Measurements from ENCODE around the gene SEMA3F. TPM values are rescaled to one million over a fixed set of nuclear protein-coding genes. Genes with fewer than 3 reads are reported as not detected.

SEMA3F gene
- total and polyA plus RNA-seq, 5 experiments from 2014 or later: not detected

DNA sequence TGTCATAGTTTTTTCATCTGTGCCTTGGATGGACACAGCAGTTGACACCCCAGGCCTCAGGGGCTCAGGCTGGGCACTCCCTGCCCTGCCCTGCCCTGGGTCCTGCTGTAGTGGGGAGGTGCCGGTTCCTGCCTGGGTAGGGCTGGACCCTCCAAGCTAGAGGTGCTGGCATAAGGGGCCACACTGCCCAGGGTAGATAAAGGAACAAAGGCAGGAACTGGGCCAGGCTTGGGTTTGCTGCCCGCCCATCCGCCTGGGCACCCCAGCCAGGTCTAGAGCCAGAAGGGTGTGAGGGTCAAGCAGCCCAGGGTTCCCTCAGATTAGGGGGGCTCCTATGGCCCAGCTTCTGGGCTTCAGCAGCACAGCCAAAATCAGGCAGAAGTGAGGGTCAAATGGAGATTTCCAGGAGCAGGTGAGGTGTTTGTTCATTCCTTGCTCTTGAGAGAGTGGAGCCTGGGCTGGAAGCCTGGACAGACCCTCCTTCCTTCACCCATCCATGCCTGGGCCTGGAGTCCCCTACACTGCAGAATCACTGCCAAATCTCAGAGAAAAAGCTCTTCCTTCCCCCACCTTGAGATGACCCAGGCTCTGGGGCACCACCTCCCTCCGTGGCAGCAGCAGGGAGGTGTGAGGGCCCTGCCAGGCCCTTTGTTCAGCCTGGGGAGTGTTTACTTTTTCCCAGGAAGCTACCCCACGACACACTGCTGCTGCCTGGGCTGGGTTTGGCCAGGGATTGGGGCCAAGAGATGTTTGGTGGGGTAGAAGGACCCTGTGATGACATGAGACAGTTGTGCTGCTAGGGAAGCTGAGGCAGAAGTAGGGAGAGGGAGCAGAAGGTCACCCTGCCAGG lies 7.1 kb downstream of the SEMA3F start:
- Mint-ChIP-seq H3K27ac (no peak overlapping the region), H3K27me3 (peaks cover 3 to 7% (median 5%) of the 10 kb centered on the region in 5 donors), H3K36me3 (no peaks in the 10 kb centered on the region), H3K9me3 (no peaks in the 10 kb centered on the region), H3K4me1 (peaks cover 0 to 8% (median 3%) of the 10 kb centered on the region in 4 donors), H3K4me3 (no peak overlapping the region)
- DNase-seq (no peak), ATAC-seq (no peak)
- POLR2A ChIA-PET: no interaction called here

DNA sequence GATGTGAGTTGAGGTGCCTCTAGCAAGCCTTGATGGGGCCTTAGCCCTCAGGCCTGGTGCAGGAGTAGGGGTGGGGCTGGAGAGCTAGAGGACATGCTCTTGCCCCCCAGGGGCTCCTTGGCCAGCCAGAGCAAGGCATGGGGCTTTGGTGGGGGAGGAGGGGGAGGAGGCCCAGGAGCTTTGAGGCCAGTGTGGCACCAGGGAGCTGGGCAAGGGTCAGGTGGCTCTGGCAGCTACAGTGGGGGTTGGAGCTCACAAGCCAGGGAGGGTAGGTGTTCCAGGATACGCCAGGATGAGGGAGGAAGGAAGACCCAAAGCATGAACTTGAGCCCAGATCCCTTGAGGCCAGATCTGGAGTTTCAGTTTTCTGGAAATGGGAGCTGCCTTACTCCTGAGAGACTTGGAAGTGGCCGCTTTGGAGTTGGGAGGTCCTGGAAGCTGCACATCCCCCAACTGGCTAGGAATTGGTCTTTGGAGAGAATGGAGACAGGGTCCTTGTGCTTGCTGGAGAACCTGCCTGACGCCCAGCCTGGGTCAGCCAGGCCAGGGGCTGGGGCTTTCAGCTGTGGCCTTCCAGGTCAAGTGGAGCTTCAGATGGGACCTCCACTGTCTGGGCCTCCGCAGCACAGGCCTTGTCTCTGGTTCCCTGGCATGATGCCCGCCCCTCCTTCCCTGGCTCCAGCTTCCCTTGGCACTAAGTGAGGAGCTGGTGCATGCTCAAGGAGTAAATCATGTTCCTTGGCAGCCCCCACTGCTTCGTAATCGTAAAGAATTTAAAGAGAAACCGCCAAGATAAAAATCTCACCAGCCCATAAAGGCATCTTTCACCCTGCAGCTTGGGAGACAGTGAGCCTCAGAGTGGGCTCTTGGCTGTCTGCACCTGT lies 8.7 kb downstream of the SEMA3F start:
- ATAC-seq (no peak), DNase-seq (peak in 1 of 10 donors; percentile 53)
- H3K9me3 Mint-ChIP-seq: no peaks in the 10 kb centered on the region
- H3K36me3 Mint-ChIP-seq: no peaks in the 10 kb centered on the region
- peak overlapping the region in 2 of 10 donors; percentile 59 to 65 for H3K27ac Mint-ChIP-seq
- POLR2A ChIA-PET: no interaction called here
- peaks cover 0 to 2% (median 0%) of the 10 kb centered on the region in 5 donors for H3K27me3 Mint-ChIP-seq
- H3K4me1 Mint-ChIP-seq: peaks cover 0 to 2% (median 0%) of the 10 kb centered on the region in 4 donors
- H3K4me3 Mint-ChIP-seq: no peak overlapping the region

DNA sequence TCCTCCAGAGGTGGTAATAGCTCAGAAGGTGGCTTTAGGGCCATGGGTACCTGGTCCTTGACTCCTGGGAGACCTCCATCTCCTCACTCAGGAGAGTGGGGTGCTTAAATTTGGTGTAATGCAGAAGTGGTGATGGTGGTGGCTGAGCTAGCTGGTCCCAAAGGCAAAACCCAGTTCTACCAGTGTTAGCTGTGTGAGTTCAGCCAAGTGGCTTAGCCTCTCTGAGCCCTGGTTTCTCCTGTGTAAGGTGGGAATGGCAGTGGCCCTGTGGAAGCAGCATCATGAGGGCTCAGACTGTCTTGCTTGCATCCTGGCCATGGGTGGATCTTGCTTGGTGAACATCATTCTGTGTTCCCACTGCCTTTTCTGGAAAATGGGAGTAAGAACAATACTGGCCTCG lies 9.4 kb downstream of the SEMA3F start:
- no peaks in the 10 kb centered on the region for H3K36me3 Mint-ChIP-seq
- no peak overlapping the region for H3K4me3 Mint-ChIP-seq
- POLR2A ChIA-PET: no interaction called here
- H3K4me1 Mint-ChIP-seq: peaks cover 0 to 2% (median 0%) of the 10 kb centered on the region in 4 donors
- peak in 1 of 10 donors; percentile 9 for DNase-seq
- peaks cover 0 to 2% (median 0%) of the 10 kb centered on the region in 5 donors for H3K27me3 Mint-ChIP-seq
- peak overlapping the region in 1 of 10 donors; percentile 65 for H3K27ac Mint-ChIP-seq
- H3K9me3 Mint-ChIP-seq: no peaks in the 10 kb centered on the region
- no peak for ATAC-seq

DNA sequence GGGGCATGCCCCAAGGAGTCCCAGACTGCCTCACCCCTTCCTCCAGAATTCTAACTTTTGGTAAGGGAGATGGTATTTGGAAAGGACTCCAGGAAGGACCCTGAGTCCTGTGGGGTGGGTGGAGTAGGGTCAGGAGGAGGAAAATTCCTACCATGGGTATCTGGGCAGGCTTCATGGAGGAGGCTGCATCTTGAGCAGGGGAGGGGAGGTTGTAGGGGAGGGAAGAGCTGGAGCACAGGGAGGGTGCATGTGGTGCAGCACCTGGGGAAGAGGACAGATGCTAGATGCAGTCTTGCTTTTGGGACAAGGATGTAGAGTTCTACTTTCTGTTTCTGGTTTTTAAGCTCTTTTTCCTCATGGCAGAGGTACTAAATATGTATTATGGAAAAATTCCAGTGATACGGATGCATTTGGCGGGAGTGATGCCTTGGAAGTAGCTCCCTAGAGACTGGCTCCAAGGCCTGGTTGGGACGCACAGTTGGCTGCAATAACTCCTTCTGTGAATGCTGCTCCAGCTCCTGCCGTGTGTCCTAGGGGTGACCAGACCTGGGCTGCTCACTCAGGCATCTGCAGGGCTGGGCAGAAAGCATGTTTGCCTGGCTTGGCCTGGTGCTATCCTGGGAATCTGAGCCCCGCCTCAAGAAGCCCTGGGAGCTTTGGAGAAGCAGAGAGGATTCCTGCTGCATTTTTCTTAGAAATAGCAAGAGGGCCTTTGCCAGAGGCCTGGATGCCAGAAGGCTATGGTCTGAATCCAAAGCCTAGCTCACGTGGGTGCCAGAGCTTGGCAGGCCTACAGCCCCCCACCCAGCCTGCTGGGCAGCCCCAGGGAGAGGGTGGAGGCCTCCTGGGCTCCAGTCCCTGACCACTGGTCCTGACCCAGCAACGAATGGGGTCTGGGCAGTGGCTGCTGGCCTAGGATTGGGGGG lies 10.1 kb downstream of the SEMA3F start:
- H3K4me3 Mint-ChIP-seq: no peak overlapping the region
- H3K27me3 Mint-ChIP-seq: no peaks in the 10 kb centered on the region
- no peaks in the 10 kb centered on the region for H3K36me3 Mint-ChIP-seq
- no peak overlapping the region for H3K27ac Mint-ChIP-seq
- no peaks in the 10 kb centered on the region for H3K9me3 Mint-ChIP-seq
- DNase-seq: peak in 1 of 10 donors; percentile 24
- POLR2A ChIA-PET: no interaction called here
- H3K4me1 Mint-ChIP-seq: peaks cover 0 to 2% (median 0%) of the 10 kb centered on the region in 4 donors
- no peak for ATAC-seq

DNA sequence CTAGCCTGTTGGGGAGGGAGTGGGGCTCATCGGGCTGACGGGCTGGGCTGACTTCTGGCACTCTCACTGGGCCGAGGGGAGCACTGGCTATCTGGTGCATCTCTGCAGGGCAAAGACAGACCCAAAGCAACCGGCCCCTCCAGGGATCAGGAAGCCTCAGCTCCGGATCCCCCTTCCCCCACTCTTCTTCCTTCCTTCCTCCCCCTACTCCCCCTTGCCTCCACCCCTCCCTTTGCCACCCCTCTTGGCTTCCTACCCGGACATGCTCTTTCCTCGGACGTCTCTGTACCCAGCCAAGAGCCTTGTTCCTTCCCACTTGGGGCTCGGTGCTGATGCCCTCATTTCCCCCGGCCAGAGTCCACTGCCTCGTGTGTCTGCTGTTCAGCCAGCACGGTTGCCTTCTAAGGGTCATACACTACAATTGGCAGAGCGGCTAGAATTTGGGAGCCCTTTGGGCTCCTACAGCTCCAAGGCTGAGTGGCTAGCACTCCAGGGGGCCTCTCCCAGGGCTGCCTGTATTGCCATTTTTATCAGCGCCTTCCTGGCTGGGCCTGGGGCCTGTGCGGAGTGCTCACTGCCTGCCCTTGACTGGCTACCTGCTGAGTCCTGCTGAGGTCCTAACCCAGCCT lies 10.9 kb downstream of the SEMA3F start:
- peaks cover 0 to 2% (median 0%) of the 10 kb centered on the region in 4 donors for H3K4me1 Mint-ChIP-seq
- H3K9me3 Mint-ChIP-seq: no peaks in the 10 kb centered on the region
- no peaks in the 10 kb centered on the region for H3K27me3 Mint-ChIP-seq
- no peaks in the 10 kb centered on the region for H3K36me3 Mint-ChIP-seq
- H3K27ac Mint-ChIP-seq: no peak overlapping the region
- POLR2A ChIA-PET: no interaction called here
- ATAC-seq (no peak), DNase-seq (peak in 1 of 10 donors; percentile 53)
- no peak overlapping the region for H3K4me3 Mint-ChIP-seq

DNA sequence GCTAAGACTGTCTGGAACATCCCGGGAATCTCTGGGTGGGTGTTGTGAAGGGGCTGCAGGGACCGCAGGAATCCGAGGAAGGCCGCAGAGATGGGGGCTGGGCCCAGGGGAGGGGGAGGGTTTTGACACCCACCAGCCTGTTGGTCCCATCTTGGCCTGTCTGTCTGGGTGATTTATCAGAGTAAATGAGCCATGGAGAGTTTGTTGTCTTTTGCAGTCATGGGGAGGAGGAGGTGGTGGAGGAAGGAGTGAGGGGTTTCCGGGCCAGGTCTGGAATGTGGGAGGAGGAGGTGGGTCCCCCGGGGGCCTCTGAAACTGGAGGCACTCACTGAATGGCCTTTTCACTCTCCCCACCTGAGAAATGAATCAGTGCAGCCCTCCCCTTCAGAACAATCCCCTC lies 11.5 kb downstream of the SEMA3F start:
- no peaks in the 10 kb centered on the region for H3K36me3 Mint-ChIP-seq
- no peaks in the 10 kb centered on the region for H3K9me3 Mint-ChIP-seq
- no peak overlapping the region for H3K4me3 Mint-ChIP-seq
- POLR2A ChIA-PET: no interaction called here
- H3K27ac Mint-ChIP-seq: no peak overlapping the region
- ATAC-seq (no peak), DNase-seq (peak in 1 of 10 donors; percentile 50)
- no peaks in the 10 kb centered on the region for H3K27me3 Mint-ChIP-seq
- H3K4me1 Mint-ChIP-seq: peaks cover 0 to 2% (median 0%) of the 10 kb centered on the region in 4 donors

DNA sequence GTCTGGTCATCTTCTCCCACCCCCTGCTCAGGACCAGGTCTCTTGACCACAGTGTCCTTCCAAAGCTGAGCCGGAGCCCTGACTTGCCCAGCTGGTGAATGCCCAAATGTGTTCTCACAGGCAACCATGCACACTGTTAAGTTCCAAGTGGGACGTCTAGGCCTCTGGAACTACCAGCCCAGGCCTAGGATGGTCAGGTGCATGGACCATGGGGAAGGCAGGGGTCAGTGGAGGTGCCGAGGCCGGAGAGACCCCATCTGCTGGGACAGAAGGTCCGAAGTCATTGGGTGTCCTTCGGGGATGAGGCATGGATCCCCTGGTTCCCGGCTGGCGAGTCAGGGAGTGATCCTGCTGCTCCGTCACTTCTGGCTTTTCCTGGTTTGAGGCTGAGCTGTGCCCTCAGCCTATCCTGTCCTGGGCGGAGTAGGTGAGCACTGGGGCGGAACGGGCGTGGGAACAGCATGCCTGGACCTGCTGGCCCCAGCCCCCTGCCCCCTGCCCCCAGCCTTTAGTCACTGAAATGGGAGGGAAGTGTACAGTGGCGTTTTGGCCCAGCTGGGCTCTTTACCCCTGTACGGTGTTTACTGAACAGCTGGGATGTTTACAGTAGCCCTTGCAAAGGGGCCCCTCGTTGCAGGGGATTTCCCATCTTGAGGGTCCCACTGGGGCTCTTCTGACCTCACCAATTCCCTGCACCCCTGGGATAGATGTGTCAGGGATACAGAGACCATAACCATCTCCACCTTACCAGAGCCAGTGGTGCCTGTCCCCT lies 12.1 kb downstream of the SEMA3F start:
- no peak overlapping the region for H3K4me3 Mint-ChIP-seq
- H3K9me3 Mint-ChIP-seq: no peaks in the 10 kb centered on the region
- no peaks in the 10 kb centered on the region for H3K36me3 Mint-ChIP-seq
- H3K27me3 Mint-ChIP-seq: no peaks in the 10 kb centered on the region
- ATAC-seq: no peak
- POLR2A ChIA-PET: no interaction called here
- peaks cover 0 to 2% (median 0%) of the 10 kb centered on the region in 4 donors for H3K4me1 Mint-ChIP-seq
- DNase-seq: peak in 1 of 10 donors; percentile 36
- H3K27ac Mint-ChIP-seq: no peak overlapping the region

DNA sequence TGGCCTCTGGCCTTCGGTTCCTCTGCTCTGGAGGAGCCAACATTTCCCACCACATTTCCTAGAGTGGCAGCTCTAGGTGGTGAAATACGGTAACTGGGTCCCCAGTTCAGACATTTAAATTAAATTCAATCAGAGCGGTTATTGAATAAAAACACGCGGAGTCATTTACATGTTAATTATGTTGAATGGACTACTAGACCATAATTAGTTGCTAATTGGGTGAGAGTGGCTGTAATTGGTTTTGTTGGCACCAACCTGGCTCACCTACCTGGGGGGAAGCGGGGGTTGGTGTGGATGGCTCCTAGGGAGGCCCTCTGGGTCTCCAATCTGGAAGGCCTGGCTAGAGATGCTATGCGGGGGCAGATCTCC lies 12.7 kb downstream of the SEMA3F start:
- no peak overlapping the region for H3K27ac Mint-ChIP-seq
- DNase-seq: no peak

DNA sequence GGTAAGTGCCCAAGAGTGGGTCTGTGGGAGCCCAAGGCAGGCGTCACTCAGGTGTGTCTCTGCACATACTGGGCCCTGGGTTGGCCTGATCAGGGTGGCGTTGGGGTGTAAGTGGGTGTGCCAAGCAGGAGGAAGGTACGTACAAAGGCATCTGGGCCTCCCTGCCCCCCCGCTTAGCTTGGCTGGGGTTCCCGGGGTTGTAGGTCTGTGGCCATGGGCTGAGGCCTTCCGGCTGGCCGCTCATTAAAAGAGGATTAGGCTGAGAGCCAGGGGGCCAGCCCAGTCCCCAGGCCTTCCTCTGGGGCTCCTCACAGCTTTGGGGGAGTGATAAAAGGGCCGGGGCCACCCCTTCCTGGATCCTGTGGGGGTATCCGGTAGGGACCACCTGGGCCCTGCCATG lies 13.3 kb downstream of the SEMA3F start:
- DNase-seq (no peak), ATAC-seq (no peak)
- H3K4me1 Mint-ChIP-seq: peaks cover 0 to 2% (median 0%) of the 10 kb centered on the region in 4 donors
- H3K9me3 Mint-ChIP-seq: no peaks in the 10 kb centered on the region
- POLR2A ChIA-PET: no interaction called here
- no peak overlapping the region for H3K4me3 Mint-ChIP-seq
- H3K36me3 Mint-ChIP-seq: no peaks in the 10 kb centered on the region
- H3K27ac Mint-ChIP-seq: no peak overlapping the region
- H3K27me3 Mint-ChIP-seq: no peaks in the 10 kb centered on the region

More for the DNA sequence above, 12.7 kb downstream of the SEMA3F start:
- no peak for ATAC-seq
- POLR2A ChIA-PET: no interaction called here
- H3K36me3 Mint-ChIP-seq: no peaks in the 10 kb centered on the region
- peaks cover 0 to 2% (median 0%) of the 10 kb centered on the region in 4 donors for H3K4me1 Mint-ChIP-seq
- H3K9me3 Mint-ChIP-seq: no peaks in the 10 kb centered on the region
- H3K4me3 Mint-ChIP-seq: no peak overlapping the region
- H3K27me3 Mint-ChIP-seq: no peaks in the 10 kb centered on the region

DNA sequence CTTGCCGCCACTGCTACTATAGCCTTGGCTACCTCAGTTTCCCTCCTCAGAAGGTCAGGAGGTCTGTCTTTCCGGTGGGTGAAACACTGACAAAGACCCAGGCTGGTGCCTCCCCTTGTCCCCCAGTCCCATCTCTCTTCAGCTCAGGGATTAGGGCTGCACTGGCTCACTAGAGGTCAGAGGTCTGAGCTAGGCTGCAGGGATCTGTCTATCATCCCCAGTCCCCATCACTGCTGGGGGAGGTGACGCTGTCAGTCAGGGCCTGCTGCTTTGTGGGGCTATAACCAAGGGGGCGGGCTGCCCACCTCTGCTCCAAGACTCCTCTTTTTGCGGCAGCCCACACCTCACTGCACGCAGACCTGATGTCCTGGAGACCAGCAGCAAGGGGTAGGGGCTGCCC lies 13.7 kb downstream of the SEMA3F start:
- Mint-ChIP-seq H3K9me3 (no peaks in the 10 kb centered on the region), H3K27me3 (no peaks in the 10 kb centered on the region), H3K4me1 (peaks cover 0 to 3% (median 2%) of the 10 kb centered on the region in 4 donors), H3K27ac (no peak overlapping the region), H3K4me3 (no peak overlapping the region), H3K36me3 (no peaks in the 10 kb centered on the region)
- POLR2A ChIA-PET: no interaction called here
- DNase-seq (no peak), ATAC-seq (no peak)

DNA sequence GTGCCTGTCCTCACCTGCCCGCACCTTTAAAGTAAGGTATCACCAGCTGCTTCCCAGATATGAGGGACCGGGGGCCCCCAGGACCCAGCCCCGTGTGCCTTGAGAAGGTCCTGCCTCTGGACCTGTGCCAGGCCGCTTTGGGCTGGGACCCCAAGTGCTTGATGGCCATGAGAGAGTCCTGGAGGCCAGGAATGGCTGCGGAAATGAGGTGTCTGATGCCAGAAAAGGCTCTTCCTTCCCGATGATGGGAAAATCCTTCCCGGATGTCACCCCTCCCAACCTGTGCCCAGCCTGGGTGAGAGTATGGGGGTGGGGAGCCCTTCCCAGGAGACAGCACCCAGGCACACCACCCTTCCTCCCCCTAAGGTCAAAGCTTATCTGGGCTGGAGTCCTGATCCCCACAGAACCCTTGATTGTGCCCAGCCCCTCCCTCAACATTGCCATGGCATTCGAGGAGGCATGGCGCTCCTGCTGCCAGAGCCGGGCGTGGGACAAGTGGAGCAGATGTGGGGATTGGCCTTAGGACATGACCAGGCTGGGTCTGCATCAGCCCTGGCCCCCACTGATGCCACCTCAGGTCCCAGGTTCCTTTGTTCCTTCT lies 14.2 kb downstream of the SEMA3F start:
- H3K36me3 Mint-ChIP-seq: no peaks in the 10 kb centered on the region
- ATAC-seq (no peak), DNase-seq (no peak)
- peaks cover 0 to 5% (median 2%) of the 10 kb centered on the region in 4 donors for H3K4me1 Mint-ChIP-seq
- no peaks in the 10 kb centered on the region for H3K9me3 Mint-ChIP-seq
- no peak overlapping the region for H3K27ac Mint-ChIP-seq
- no peaks in the 10 kb centered on the region for H3K27me3 Mint-ChIP-seq
- H3K4me3 Mint-ChIP-seq: no peak overlapping the region
- POLR2A ChIA-PET: no interaction called here

All from naive thymus-derived CD8-positive, alpha-beta T cell (primary cell).